A375 (cell line): ENCODE data around the gene NAP1L1. TPM values are rescaled to one million over a fixed set of nuclear protein-coding genes. Genes with fewer than 3 reads are reported as not detected.

ENCODE experiments used
- total RNA-seq: library from RNA; depleted of rRNA; stranded (reverse); fragments of >200 nt; shearing (Covaris generic); gene quantifications from 2 replicates; pipeline ENCODE4 v1.2.3, GENCODE V29; 2014; rRNA removed

NAP1L1 gene, protein sequence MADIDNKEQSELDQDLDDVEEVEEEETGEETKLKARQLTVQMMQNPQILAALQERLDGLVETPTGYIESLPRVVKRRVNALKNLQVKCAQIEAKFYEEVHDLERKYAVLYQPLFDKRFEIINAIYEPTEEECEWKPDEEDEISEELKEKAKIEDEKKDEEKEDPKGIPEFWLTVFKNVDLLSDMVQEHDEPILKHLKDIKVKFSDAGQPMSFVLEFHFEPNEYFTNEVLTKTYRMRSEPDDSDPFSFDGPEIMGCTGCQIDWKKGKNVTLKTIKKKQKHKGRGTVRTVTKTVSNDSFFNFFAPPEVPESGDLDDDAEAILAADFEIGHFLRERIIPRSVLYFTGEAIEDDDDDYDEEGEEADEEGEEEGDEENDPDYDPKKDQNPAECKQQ
- 367 and 427 TPM in 2 replicates for total RNA-seq

DNA sequence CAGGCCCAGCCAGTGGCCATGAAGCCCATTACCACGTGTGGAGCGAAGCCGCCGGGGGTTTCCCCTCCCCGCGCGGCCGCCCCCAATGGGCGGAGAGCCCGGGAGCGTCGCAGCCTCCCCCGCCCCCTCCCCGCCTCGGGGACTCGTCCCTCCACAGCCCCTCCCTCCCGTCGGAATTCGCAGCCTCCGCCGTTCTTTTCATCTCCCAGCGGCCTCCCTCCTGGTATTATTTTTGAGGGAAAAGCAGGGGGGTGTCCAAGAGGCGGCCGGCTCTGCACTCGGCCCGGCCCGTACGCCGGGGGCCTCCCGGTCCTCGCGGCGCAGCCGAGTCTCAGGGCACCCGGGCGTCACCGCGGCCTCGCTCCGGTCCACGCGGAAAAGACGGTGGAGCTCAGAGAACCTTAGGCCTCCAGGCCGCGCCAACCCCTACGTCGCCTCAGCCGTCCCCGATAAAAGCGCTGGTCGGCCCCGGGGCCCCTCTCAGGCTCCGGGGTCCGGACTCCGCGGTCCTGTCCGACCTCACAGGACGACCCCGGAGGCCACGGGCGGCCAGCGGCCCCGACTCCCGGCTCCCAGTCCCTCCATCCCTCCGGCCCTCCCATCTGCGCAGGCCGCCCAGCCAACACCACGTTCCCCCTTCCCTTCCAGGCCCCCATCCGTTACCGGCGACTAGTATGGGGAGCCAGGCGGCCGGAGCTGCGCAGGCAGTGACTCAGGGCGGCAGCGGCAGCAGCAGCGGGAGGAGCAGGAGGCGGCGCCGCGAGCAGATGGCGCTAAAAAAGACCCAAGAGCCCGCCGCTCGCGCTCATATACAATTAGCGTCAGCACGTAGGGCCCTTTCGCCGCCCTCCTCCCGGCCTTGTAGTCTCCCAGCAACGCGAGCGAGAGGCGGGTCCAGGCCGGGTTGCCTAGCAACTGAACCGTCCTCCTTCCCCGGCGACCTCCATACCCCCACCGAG is at the start of gene NAP1L1:
NAP1L1 (minus strand) TSS at position 782 of the 959 bp plus-strand sequence. CDS start 10,466 bp downstream, outside the sequence.

DNA sequence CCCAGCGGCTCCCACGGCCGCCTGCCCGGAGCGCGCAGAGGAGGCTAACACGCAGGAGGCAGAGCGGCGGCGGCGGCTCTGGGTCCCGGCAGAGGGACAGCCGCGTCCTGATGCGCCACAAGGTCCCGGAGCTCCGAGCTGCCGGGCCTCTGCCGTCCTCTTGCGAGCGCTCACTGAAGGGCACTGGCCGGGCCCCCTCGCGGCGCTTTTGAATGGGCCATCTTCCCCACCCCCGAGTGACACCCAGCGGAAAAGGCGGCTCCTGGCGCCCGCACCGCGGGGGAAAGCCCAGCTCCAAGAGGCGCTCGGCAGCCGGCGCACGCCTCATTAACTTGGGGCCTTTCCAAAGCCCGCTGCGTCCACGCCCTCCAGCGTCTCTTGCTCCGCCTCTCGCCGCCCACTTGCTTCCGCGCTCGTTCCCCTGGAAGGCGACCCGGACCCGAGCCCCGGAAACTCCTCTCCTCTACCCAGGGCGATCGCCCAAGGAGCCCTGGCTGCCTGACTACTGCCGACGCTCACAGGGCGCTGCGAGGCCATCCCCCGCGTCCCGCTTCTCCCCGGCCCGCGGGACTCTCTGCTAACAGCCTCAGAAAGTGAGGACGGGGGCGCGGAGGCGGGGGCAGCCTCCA is 53.0 kb downstream of the NAP1L1 start, which contains the start of gene PHLDA1:
PHLDA1 (minus strand) TSS at position 363 of the 629 bp plus-strand sequence.

Other genes with a start within 250 kb of the NAP1L1 start
- 138 and 163 TPM in 2 replicates for gene PHLDA1, start 52.9 kb downstream of the NAP1L1 start, total RNA-seq